Measurements from ENCODE around the gene STUM.

DNA sequence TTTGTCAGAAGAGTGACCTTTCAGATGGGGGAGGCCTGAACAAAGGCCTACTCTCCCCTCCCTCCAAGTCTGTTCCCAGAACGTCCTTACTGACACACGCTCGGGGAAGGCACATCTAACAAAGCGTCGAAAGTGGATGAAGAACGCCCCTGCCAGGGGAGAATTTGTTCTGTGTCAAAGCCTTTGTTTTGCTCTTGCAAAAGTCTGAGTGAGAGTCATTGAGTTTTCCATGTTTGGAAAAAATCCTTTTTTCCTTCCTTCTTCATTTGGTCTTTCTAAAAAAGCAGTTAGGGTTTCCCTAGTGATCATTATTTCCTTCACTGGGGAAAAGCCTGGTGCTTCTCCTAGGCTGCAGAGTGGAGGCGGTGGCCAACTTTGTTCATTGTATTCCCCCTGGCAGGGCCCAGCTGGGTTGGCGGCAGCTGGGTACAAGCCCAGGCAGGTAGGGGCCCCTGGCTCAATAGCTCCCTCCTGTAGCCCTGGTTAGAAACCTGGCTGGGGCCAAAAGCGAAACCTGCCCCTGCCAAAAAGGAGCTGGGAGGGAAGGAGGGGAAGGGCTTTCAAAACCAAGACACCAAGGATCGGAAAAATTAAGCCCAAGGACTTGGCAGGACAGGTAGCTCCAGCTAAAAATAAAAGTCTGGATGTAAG is 109.5 kb downstream of the STUM start:
- TF ChIP-seq POLR2AphosphoS5 (IDR thresholded peaks at IDR 0.05; ENCODE audit: low read depth, low read length): no peak
- TF ChIP-seq, protein P1, sequence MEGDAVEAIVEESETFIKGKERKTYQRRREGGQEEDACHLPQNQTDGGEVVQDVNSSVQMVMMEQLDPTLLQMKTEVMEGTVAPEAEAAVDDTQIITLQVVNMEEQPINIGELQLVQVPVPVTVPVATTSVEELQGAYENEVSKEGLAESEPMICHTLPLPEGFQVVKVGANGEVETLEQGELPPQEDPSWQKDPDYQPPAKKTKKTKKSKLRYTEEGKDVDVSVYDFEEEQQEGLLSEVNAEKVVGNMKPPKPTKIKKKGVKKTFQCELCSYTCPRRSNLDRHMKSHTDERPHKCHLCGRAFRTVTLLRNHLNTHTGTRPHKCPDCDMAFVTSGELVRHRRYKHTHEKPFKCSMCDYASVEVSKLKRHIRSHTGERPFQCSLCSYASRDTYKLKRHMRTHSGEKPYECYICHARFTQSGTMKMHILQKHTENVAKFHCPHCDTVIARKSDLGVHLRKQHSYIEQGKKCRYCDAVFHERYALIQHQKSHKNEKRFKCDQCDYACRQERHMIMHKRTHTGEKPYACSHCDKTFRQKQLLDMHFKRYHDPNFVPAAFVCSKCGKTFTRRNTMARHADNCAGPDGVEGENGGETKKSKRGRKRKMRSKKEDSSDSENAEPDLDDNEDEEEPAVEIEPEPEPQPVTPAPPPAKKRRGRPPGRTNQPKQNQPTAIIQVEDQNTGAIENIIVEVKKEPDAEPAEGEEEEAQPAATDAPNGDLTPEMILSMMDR (IDR thresholded peaks at IDR 0.05): no peak
- TF ChIP-seq, protein P2, sequence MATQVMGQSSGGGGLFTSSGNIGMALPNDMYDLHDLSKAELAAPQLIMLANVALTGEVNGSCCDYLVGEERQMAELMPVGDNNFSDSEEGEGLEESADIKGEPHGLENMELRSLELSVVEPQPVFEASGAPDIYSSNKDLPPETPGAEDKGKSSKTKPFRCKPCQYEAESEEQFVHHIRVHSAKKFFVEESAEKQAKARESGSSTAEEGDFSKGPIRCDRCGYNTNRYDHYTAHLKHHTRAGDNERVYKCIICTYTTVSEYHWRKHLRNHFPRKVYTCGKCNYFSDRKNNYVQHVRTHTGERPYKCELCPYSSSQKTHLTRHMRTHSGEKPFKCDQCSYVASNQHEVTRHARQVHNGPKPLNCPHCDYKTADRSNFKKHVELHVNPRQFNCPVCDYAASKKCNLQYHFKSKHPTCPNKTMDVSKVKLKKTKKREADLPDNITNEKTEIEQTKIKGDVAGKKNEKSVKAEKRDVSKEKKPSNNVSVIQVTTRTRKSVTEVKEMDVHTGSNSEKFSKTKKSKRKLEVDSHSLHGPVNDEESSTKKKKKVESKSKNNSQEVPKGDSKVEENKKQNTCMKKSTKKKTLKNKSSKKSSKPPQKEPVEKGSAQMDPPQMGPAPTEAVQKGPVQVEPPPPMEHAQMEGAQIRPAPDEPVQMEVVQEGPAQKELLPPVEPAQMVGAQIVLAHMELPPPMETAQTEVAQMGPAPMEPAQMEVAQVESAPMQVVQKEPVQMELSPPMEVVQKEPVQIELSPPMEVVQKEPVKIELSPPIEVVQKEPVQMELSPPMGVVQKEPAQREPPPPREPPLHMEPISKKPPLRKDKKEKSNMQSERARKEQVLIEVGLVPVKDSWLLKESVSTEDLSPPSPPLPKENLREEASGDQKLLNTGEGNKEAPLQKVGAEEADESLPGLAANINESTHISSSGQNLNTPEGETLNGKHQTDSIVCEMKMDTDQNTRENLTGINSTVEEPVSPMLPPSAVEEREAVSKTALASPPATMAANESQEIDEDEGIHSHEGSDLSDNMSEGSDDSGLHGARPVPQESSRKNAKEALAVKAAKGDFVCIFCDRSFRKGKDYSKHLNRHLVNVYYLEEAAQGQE (IDR thresholded peaks at IDR 0.05; ENCODE audit: insufficient read depth in 1 of 2, low read depth in 2 of 2, low read length in 1 of 2): no peak
- no peak for TF ChIP-seq SIN3A (IDR thresholded peaks at IDR 0.05; ENCODE audit: borderline replicate concordance, insufficient read depth, low read depth, low read length)

Measured in Panc1 (cell line).